ENCODE results near the gene IFIT3.

DNA sequence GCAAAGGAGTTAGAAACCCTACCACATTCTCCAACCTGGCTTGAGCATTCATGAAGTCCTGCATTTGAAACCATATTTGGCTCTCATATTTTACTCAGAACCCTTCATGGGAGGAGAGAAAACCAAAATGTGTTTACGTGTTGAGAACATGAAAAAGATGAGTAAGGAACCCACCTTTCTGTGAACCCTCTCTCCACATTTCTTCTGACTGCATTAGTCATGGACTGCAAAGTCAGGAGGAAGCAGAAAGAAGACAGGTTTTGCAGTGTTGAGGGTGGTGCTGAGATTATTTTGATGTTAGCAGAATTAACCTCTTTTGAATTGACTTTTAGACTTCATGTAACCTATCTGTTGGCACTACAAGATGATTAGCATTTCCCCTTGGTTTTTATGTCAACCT, 55.0 kb downstream of the IFIT3 start:
- TF ChIP-seq, protein P1, sequence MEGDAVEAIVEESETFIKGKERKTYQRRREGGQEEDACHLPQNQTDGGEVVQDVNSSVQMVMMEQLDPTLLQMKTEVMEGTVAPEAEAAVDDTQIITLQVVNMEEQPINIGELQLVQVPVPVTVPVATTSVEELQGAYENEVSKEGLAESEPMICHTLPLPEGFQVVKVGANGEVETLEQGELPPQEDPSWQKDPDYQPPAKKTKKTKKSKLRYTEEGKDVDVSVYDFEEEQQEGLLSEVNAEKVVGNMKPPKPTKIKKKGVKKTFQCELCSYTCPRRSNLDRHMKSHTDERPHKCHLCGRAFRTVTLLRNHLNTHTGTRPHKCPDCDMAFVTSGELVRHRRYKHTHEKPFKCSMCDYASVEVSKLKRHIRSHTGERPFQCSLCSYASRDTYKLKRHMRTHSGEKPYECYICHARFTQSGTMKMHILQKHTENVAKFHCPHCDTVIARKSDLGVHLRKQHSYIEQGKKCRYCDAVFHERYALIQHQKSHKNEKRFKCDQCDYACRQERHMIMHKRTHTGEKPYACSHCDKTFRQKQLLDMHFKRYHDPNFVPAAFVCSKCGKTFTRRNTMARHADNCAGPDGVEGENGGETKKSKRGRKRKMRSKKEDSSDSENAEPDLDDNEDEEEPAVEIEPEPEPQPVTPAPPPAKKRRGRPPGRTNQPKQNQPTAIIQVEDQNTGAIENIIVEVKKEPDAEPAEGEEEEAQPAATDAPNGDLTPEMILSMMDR (IDR thresholded peaks at IDR 0.05) = no peak
- TF ChIP-seq ZFX (IDR thresholded peaks at IDR 0.05; ENCODE audit: borderline replicate concordance) = no peak

Measured in 22Rv1 (cell line).